NOMO-1 (cell line): ENCODE results near the gene CTSH.
"Not testable (repeated sequence)": the region's sequence is repeated elsewhere in the genome, so short reads cannot be mapped to it uniquely, and the experiment has no call there.

ENCODE experiments used
- DNase-seq, 2 experiments: peaks; one replicate each; lab custom pipeline; 2025; ENCODE audit not compliant: unreplicated experiment in 2 of 2; lab: John Stamatoyannopoulos, UW

CTSH gene

DNA sequence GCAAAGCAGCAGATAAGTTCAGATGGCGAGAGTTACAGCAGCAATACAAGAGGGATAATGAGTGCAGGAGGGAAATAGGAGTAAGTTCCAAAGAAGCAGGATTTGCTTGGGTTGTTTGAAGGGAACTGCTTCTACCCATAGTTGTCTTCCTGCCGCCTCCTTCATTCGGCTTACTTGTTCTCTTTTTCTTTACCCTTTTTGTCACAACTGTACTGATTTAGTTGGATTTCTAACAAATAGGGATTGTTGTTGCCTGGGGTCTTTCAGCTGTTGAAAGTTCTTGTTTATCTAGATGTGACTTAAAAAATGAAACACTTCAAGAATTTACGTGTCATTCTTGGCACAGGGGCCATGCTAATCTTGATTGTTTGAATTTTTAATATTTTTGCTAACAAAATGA lies 46.3 kb downstream of the CTSH start:
- DNase-seq = no peak

DNA sequence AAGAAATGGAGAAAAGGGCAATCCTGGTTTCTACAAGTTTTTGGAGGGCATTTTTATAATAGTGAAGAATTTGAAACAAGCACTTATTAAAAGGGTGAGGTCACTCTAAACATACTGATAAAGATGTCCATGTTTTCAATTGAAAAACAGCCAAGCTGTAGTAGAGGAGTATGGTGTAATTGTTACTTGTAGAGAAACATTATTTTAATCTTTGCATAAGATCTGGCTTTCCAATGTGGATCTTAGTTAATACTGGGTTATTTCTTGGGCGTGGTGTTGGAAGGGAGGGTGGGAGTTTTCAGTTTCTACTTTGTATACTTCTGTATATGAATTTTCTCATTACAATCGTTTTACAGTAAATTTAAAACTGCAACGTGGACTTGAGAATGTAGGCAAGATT lies 49.4 kb downstream of the CTSH start:
- DNase-seq = no peak

DNA sequence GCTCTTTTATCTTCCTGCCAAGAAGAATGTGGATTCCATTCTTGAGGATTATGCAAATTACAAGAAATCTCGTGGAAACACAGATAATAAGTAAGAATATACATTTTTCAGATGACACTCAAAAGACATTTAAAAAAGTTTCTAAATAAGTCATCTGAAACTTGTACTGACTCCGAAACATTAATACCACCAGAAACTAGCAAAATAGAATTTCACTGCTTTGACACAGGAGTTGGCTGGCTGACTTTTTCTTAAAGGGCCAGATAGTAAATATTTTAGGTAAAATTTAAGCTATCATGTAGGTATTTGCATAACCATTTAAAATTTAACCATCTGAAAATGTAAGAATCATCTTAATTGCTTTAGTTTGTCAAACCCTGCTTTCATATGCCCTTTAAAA lies 51.3 kb downstream of the CTSH start:
- no peak for DNase-seq

DNA sequence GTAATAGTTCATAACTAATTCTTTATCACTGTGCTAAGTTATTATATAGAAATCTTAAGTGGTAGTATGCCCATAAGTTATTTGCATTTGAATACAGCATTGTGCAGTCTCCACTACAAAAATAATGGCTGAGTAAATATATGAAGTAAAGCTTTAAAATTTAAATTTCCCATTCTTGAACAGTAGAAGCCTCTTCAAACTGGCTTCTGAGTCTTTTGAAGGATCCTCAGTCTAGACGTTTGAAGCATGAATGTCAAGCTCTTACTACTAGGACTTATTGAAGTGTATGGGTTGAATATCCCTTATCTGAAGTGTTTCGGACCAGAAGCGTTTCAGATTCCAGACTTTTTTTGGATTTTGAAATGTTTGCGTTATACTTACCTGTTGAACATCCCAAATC lies 55.8 kb downstream of the CTSH start:
- DNase-seq = no peak

DNA sequence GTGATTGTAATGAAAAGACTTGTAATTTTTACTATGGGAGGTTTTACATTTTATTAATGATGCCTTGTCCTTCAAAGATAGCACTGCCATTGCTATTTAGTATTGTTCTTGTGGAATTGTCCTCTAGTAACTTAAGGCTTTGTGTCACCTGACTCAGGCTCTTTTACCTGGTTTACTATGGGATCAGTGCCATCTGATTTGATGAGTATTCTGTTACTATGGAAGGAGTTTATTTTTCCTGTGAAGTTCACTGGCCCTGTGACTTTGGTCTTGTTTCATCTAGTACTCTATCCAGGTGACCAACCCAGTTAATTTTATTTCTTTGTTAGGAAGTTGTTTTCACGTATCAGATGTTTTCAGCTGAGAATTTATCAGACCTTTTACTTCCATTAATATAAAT lies 63.2 kb downstream of the CTSH start:
- no peak for DNase-seq

DNA sequence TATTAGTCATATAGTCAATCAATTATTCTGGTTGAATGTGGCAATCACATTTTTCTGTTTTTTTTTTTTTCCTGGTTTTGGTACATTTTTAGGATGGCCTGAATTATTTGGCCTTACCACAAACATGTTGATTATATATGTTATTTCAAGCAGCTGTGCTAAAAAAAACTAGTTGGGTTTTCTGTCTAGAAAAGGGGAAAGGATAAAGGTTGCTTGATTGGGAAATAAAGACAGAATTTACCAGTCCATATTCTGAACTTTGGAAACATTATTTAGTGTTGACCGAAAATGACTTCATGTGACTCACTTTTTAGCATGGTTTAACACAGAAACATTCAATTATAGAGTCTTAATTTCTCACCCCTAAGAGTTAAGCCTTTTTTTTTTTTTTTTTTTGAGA lies 64.0 kb downstream of the CTSH start:
- DNase-seq = no peak

DNA sequence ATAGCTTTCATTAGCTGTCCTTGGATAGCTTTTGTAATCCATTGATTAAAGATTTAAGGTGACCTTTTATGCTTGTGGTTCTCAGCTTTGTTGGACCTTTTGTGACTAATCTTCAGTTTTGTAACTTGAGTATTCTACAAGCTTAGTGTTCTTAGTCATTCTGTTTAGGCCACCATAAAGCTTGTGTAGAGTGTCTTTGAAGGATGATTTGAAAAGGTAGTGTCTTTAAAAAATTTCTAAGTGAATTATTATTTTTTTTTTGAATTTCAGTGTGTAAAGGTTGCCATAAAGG lies 64.7 kb downstream of the CTSH start:
- DNase-seq = no peak

DNA sequence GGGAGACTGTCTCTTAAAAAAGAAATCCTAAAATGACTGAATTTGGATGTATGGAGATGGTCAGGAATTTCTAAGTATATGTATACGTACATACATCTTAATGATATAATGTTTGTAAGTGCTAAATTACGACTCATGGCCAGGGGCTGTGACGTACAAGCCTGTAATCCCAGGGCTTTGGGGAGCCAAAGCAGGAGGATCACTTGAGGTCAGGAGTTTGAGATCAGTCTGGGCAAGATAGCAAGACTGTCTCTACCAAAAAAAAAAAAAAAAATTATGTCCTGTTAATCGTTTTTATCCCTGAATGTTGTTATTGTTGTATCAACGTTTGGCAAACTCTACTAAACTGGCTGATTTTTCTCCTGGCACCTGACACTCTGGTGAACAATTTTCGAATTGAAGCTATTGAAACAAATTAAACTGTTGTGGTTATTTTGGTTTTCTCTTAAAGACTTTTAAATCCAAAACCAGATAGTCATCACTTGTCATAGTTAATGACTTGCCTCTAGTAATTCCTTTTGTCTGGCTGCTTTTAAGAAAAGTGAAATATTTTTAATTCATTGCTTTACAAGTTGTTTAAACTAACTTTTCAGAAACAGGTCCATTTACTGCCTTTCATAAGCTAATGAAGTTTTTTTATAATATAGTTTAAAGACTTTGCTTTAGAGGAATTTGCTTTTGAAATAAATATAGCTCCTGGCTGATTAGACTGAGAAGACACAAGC lies 65.2 kb downstream of the CTSH start:
- no peak for DNase-seq

DNA sequence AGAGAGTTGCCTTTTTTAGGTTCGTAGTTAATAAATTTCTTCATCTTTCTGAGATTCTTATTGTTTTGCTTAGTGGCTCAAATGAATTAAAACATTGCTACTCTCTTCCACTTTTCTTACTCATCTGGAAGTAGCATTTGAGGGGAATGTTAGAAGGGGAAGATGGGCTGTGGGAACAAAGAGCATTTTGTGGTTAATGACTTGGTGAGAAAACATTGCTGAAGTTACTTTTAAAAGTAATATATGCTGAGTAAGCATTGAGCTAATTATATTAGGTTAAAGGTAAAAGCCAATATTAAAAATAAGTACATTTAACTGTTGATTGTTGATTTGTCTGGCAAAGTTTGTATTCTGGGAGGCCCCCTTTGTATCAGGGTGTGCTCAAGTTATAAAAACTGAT lies 66.5 kb downstream of the CTSH start:
- no peak for DNase-seq

DNA sequence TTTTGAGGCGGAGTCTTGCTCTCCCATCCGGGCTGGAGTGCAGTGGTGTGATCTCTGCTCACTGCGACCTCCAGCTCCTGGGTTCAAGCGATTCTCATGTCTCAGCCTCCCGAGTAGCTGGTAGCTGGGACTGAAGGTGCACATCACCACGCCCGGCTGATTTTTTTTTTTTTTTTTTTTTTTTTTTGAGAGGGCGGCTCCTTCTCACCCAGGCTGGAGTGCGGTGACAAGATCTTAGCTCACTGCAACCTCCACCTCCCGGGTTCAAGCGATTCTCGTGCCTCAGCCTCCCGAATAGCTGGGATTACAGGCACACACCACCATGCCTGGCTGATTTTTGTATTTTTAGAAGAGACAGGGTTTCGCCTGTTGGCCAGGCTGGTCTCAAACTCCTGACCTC lies 67.9 kb downstream of the CTSH start:
- not testable (repeated sequence) for DNase-seq

DNA sequence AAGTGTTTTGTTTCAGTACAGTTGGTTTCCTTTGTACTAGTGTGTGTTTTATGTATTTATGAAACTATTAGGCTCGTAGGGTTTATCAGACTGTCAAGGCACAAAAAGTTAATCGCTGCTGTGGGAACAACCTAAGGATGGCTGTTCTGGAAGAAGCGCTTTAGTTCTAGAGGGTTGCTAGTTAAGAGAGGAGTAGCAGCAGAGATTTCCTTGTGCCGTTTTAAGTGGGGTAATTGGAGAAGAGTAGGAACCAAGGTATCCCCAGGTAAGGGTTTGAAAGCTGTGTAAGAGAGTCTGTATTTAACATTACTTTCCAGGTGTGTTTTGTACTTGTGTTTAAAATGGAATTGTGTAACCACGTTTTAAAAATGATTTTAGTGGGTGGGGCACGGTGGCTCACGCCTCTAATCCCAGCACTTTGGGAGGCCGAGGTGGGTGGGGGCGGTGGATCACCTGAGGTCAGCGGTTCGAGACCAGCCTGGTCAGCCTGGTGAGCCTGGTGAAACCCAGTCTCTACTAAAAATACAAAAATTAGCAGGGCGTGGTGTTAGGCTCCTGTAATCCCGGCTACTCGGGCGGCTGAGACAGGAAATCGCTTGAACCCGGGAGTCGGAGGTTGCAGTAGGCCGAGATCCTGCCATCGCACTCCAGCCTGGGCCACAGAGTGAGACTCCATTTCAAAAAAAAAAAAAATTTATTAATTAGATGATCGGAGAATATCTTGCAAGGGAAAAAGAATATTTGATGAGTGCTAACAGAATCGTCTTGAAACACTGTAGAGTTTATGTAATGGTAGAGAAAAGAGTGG lies 69.5 kb downstream of the CTSH start:
- DNase-seq = no peak

DNA sequence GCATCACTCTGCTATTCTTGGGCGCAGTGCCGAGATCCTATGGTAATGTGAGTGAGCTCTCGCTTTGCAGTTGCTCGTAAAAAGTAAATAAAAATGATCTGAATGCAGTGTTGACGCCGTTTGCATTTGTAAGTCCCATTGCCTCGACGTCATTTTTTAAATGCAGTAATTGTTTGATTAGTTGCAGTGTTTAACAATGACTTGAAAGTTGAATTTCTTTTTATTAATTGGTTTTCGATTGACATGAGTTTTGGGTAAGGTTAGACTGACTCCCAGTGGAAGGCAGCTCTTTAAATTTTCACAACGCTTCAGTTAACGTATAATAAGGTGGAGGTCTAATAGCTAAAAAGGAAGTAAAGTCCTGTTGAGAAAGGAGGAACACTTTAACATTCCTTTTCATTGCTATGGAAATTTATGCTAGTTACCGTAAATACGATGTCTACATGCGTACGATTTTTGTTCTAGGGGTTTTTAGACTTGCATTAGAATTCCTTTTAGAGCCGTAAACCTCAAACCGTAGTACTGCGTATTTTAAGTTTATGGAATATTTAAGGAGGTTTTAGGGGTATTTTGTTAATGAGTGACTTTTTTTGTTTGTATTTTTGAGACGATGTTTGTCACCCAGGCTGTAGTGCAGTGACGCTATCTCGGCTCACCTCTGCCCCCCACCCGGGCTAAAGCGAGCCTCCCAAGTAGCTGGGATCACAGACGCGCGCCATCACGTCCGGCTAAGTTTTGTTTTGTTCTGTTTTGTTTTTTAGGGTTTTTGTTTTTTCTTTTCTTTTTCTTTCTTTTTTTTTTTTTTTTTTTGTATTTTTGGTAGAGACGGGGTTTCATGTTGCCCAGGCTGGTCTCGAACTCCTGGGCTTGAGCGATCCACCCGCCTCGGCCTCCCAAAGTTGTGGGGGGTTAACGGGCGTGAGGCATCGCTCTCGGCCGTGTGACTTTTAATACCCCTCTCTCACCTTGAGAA lies 70.8 kb downstream of the CTSH start:
- peak; percentile 30 to 69 for DNase-seq

DNA sequence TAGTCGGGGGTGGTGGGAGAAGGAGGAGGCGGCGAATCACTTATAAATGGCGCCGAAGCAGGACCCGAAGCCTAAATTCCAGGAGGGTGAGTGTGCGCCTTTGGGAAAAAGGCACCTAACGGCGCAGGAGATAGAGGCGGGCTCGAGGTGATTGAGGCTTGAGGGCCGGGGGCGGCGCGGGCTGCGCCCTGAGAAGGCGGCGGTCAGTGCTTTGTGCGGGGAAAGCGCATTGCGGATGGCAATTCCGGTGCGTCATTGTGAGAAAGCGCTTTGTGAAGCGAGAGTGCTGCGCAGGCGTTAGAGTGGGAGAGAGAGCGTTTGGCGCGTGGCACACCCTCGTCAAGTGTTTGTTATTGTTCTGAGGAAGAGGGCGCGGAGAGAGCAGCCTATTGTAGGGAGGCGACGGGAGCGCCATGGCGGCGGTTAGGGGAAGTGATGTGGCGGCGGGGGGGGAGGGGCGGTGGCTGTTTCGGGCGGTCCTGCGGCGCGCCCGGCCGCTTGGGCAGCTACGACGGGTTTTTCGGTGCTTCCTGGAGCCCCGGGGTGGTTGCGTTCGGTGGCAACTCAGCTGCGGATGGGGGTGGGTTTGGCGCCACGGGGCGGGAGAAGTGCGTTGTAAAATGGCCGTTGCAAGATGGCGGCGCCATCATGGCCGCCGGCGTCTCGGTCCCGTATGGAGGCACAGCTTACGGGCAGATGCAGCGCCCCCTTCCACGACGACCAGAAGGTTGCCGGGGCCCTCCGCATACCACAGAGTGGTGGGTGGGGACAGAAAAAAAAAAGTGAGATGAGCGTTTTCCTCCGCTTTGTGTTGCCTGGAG lies 71.7 kb downstream of the CTSH start:
- peak; percentile 81 to 86 for DNase-seq

DNA sequence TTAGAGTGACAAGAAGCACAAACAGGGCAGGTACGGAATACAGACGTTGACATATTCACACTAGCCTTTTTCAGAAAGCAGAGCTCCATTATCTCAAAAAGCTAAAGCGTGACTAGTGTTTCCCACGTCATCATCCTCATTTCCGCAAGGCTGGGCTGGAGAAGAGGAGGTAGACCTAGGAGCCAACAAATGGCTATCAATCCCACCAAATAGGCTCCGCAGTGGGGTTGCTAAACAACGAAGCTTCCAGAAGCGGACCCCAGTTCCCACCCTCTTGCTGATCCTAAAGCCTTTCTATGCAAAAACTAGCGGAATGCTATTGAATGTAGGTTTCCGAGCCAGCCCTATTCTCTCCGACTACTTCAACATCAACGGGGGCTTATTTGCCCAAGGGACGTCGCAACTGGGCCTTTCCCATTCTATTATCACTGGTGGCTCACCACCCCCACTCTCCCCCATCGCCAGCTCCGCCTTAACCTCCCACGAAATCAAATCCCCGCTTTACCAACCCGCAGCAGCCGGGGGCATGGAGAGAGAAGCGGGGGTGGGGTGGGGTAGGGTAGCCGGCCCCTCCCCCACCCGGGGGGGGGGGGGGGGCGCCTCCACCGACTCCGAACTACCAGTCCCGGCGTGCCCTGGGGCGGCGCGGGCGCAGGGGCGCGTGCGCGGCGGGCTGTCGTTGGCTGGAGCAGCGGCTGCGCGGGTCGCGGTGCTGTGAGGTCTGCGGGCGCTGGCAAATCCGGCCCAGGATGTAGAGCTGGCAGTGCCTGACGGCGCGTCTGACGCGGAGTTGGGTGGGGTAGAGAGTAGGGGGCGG lies 72.5 kb downstream of the CTSH start, which contains the start of gene MORF4L1:
Gene MORF4L1 (plus strand): TSS at position 736 of the 817 bp plus-strand sequence. CDS start 128 bp downstream, outside the sequence.
- peak; percentile 92 to 96 for DNase-seq

DNA sequence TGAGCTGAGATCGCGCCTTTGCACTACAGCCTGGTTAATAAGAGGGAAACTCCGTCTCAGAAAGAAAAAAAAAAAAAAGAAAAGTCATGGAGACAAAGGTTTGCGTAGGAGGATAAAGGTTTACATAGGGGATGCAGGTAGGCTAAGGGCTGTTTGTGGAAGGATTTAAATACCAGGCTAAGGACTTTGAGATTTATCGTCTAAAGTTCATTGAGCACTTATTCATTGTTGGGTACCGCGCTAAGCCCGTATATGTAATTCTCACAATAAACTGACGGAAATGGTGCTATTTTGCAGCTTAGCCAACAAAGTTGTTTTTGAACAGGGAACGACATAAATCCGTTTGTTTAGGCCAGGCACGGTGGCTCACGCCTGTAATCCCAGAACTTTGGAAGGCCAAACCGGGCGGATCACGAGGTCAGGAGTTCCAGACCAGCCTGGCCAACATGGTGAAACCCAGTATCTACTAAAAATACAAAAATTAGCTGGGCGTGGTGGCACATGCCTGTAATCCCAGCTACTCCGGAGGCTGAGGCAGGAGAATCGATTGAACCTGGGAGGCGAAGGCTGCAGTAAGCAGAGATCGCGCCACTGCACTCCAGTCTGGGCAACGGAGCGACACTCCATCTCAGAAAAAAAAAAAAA lies 73.2 kb downstream of the CTSH start:
- not testable (repeated sequence) for DNase-seq
